ENCODE measurements around the gene LRRC7.

Gene LRRC7

DNA sequence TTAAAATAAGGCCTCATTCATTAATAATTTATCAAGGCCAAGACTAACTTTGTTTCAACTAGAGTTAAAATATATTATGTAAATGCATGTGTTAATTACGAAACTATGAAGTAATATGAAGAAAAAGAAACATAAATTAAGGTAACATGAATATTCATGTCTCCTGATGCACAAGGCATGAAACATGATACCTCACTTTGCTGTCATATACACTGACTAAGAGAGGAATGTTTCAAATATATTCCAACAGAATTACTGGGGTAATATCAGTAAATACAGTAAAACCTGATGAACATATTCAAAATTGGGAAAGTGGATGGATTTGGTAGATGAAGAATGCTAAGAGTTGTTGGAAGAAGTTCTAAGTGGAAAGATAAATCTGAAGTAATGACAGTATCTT is 274.6 kb downstream of the LRRC7 start:
- H3K27ac ChIP-seq = no peak overlapping the region
- ChIA-PET POLR2A (ENCODE audit: low non-redundant PET) (no interaction called here), CTCF (no interaction called here)
- DNase-seq (ENCODE audit: low spot score) = no peak
- TF ChIP-seq, protein P1, sequence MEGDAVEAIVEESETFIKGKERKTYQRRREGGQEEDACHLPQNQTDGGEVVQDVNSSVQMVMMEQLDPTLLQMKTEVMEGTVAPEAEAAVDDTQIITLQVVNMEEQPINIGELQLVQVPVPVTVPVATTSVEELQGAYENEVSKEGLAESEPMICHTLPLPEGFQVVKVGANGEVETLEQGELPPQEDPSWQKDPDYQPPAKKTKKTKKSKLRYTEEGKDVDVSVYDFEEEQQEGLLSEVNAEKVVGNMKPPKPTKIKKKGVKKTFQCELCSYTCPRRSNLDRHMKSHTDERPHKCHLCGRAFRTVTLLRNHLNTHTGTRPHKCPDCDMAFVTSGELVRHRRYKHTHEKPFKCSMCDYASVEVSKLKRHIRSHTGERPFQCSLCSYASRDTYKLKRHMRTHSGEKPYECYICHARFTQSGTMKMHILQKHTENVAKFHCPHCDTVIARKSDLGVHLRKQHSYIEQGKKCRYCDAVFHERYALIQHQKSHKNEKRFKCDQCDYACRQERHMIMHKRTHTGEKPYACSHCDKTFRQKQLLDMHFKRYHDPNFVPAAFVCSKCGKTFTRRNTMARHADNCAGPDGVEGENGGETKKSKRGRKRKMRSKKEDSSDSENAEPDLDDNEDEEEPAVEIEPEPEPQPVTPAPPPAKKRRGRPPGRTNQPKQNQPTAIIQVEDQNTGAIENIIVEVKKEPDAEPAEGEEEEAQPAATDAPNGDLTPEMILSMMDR (conservative IDR thresholded peaks at IDR 0.05; ENCODE audit: low read depth) = no peak

DNA sequence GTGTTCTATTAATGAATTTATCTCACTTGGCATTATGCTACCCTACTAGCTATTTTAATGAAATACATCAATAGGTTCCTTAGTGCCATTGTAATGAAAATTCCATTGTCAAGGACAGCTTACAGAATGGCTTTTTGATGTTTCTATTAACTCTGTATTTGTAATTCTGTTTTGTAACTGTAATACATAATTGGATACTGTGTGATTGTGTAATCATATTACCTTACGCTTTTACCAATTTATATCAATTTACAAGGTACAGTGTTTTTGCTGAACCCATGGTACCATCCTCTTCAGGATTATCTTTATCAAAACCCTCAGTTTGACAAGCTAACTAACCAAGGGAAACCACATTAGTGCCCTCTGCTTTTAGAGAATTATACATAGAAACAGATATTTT is 277.9 kb downstream of the LRRC7 start:
- no peak overlapping the region for H3K27ac ChIP-seq
- POLR2A ChIA-PET (ENCODE audit: low non-redundant PET) = no interaction called here
- no peak for DNase-seq (ENCODE audit: low spot score)
- CTCF ChIA-PET = no interaction called here
- TF ChIP-seq, protein P1 (conservative IDR thresholded peaks at IDR 0.05; ENCODE audit: low read depth) = no peak

DNA sequence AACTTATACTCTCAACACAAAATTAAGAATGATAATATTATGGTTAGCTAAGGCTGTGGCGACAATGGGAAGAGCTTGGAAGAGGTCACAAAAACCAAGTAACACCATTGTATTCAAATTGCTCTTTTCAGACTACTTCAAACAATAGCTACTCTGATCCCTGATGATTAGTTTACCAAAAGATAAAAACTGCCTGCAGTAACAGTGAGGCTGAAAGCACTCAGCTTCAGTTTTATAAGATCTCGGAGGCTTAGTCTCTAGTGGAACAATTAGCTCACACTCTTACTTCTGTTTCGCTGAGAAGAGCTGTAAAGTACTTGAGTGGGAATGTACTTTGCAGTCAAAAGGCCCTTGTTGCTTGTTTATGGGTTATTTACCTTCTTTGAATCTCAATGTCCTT is 278.5 kb downstream of the LRRC7 start:
- DNase-seq (ENCODE audit: low spot score) = no peak
- TF ChIP-seq, protein P1 (conservative IDR thresholded peaks at IDR 0.05; ENCODE audit: low read depth) = no peak
- POLR2A ChIA-PET (ENCODE audit: low non-redundant PET) = no interaction called here
- no peak overlapping the region for H3K27ac ChIP-seq
- CTCF ChIA-PET = no interaction called here

DNA sequence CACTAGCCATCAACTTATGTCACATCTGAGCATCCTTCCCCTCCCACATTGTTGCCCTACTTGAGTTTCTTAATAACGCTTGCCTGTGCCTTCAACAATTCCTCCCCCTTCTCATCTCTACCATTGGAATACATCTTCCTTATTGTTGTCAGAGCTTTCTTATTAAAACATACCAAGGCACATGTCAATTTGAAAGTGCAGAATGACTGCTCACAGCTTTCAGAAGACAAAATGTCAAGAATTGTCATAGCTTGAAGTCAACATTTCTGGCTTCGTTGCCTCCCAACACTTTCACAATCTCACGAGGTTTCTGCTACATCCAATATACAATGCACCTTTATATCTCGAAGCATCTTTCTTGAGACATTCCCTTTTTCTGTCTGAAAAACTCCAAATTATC is 279.9 kb downstream of the LRRC7 start:
- no peak for DNase-seq (ENCODE audit: low spot score)
- TF ChIP-seq, protein P1 (conservative IDR thresholded peaks at IDR 0.05; ENCODE audit: low read depth) = no peak
- ChIA-PET CTCF (interaction anchor here (0.6 to 0.7 kb wide), 3 partner anchors 25 to 668 kb away, joined by 3 to 4 read pairs (median 3); no protein-coding TSS in a partner anchor), POLR2A (ENCODE audit: low non-redundant PET) (no interaction called here)
- no peak overlapping the region for H3K27ac ChIP-seq

DNA sequence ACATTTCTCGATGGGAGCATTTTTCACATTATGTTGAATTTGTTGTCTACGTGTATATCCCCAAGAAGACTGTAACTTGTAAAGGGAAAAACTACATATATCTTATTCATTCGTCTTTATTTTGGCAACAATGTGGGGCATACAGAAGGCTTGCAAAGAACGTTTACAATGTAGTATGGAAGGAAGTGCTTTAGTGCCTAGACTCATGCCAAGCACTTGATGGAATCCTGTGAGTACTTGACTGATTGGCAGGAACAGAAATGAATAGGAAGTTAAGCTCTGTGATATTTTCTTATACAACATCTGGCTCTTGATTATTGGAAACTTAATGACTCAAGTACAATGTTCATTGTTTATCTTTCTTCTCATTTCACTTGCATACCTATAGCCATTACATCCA is 284.4 kb downstream of the LRRC7 start:
- ChIA-PET CTCF (no interaction called here), POLR2A (ENCODE audit: low non-redundant PET) (no interaction called here)
- TF ChIP-seq, protein P1 (conservative IDR thresholded peaks at IDR 0.05; ENCODE audit: low read depth) = no peak
- DNase-seq (ENCODE audit: low spot score) = no peak
- no peak overlapping the region for H3K27ac ChIP-seq

DNA sequence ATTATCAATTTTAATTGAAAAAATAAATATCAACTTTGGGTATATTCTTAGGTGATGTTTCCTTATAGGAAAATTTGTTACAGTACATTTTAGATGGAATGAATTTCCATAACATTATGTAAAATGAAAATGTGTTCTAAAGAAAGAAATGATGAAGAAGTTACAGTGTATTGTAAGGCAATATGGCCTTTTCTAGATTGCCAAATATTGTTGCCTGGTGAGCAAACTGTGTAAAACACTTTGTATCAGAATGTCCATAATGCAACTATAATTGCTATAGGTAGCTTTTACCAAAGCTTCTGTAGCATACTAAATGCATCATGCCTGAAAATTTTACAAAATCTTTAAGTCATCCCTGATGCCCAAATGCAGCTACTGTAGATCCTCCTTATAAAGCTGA is 285.0 kb downstream of the LRRC7 start:
- CTCF ChIA-PET = no interaction called here
- POLR2A ChIA-PET (ENCODE audit: low non-redundant PET) = no interaction called here
- DNase-seq (ENCODE audit: low spot score) = no peak
- H3K27ac ChIP-seq = no peak overlapping the region
- TF ChIP-seq, protein P1 (conservative IDR thresholded peaks at IDR 0.05; ENCODE audit: low read depth) = no peak

DNA sequence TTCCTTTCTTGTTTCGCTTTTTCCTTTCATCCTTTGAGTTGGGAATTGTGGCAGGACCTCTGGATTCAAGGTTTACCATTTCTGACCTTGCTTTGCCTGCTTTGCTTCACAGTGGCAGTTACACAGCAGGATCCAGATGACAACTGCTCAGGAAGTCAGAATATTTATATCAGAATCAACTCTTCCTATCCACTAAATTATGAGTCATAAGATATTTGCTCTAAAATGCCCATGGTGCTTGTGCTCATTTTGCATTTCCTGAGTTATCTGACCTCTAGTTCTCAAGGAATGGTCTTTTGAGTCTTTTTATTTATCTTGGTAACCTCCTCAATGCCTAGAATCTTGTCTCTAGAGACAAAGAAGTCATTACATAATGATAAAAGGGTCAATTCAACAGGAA is 290.8 kb downstream of the LRRC7 start:
- POLR2A ChIA-PET (ENCODE audit: low non-redundant PET) = no interaction called here
- TF ChIP-seq, protein P1 (conservative IDR thresholded peaks at IDR 0.05; ENCODE audit: low read depth) = no peak
- DNase-seq (ENCODE audit: low spot score) = no peak
- CTCF ChIA-PET = no interaction called here
- no peak overlapping the region for H3K27ac ChIP-seq
